Limb (tissue), 2 donors: ENCODE results near the gene NTN5.
"Not testable (repeated sequence)": the region's sequence is repeated elsewhere in the genome, so short reads cannot be mapped to it uniquely, and the experiment has no call there.

Source experiments
- DNase-seq, 2 donors: peaks; one replicate each; pipeline ENCODE4 v3.0.0-alpha.2; 2016; ENCODE audit errors: extremely low spot score in 2 of 2

NTN5 gene

GRCh38 chr19:48698046-48698445, 25.2 kb upstream of the NTN5 start:
- DNase-seq, result no peak

GRCh38 chr19:48696353-48697010, 23.7 kb upstream of the NTN5 start:
- no peak for DNase-seq

- DNase-seq, result no peak
Measured at GRCh38 chr19:48695743-48696352, 23.0 kb upstream of the NTN5 start, which contains the start of gene FUT2. Gene FUT2, plus strand, starts transcription at chr19:48695971. Its CDS starts 6,986 bp downstream, at chr19:48702957.

DNA sequence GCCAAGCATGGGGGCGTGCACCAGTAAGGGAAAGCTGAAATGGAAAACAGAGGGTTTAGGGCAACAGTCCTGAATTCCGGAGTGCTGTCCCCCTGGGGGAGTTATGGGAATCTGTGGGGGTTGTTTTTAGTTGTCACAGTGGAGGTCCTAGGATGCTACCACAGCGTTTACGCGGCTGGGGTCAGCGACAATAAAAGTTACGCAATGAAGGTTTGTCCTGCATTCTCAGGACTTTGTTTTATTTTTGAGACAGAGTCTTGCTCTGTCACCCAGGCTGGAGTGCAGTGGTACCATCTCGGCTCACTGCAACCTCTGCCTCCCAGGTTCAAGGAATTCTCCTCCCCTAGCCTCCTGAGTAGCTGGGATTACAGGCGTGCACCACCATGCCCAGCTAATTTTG, 20.8 kb upstream of the NTN5 start:
- DNase-seq, result not testable (repeated sequence)

DNA sequence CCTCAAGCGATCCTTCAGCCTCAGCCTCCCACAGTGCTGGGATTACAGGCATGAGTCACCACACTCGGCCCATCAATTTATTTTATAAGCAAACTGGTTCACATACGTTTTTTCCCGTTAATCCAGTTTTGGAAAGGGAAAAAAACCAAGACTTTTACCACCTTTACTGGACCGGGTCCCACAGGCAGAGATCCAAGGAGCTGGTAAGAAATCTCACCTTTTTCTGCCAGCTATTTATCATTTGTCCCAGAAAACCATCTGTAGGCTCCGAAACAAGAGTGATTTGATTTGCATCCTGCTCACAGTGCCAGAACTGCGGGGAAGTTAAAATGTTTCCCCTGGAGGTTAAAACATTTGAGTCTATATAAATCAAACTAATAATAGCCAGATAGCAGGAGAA, 16.6 kb upstream of the NTN5 start:
- no peak for DNase-seq

- DNase-seq, result no peak
Measured at GRCh38 chr19:48687776-48688175, 15.0 kb upstream of the NTN5 start.

DNA sequence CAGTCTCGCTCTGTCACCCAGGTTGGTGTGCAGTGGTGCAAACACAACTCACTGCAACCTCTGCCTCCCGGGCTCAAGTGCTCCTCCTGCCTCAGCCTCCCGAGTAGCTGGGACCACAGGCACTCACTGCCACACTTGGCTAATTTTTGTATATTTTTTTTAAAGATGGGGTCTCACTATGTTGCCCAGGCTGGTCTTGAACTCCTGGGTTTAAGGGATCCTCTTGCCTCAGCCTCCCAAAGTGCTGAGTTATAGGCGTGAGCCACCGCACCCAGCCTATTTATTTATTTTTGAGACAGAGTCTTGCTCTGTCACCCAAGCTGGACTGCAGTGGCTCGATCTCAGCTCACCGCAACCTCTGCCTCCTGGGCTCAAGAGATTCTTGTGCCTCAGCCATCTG, 13.8 kb upstream of the NTN5 start:
- DNase-seq, result not testable (repeated sequence)

DNA sequence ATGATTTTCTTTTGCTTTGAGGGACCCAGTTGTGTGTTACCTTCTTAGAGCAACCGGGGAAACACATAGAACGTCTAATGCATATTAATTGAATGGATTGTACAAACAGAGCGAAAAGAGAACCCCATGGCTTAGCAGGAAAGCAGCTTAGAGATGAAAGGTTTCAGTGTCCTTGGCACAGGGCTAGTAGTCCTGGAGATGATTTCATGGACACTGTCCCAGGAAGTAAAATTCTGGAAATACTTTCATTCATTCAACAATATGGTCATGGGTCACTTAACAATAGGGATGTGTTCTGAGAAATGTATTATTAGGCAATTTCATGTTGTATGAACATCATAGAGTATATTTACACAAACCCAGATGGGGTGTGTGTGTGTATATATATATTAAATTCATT, 13.3 kb upstream of the NTN5 start:
- no peak for DNase-seq

- no peak for DNase-seq
Measured at GRCh38 chr19:48685583-48685982, 12.8 kb upstream of the NTN5 start.

DNA sequence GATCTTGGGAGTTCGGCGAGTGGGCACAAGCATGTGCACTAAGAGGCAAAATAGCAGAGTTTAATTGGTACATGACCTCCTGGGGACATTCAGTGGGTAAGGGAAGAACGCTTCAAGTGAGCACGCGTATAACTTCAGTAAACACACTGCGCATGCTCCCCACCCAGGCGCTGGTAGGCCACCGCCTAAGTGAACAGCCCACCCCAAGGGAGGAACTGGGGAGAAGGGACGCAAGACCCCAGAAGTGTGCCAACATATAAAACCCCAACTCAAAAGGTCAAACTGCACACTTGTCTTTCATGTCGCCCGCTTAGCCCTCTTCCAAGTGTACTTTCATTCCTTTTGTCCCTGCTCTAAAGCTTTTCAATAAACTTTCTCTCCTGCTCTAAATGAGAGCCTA, 10.5 kb upstream of the NTN5 start:
- peak; percentile 61 to 73 for DNase-seq

- DNase-seq, result no peak
Measured at GRCh38 chr19:48681127-48681470, 8.3 kb upstream of the NTN5 start.

DNA sequence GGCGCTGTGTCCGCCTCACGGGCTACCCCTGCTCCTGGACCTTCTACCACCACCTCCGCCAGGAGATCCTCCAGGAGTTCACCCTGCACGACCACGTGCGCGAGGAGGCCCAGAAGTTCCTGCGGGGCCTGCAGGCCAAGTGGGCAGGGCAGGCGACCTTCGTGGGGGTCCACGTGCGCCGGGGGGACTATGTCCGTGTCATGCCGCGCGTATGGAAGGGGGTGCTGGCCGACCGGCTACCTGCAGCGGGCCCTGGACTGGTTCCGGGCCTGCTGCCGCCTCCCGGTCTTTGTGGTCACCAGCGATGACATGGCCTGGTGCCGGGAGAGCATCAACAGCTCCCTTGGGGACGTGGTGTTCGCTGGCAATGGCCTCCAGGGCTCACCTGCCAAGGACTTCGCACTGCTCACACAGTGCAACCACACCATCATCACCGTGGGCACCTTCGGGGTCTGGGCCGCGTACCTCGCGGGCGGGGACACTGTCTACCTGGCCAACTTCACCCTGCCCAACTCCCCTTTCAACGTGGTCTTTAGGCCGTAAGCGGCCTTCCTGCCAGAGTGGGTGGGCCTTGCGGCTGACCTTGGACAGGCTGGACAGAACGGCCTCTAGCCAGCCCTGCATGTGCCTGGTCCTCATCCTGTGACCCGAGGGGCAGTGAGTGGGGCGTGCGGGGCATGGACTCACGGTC, 7.8 kb upstream of the NTN5 start:
- DNase-seq, result no peak

DNA sequence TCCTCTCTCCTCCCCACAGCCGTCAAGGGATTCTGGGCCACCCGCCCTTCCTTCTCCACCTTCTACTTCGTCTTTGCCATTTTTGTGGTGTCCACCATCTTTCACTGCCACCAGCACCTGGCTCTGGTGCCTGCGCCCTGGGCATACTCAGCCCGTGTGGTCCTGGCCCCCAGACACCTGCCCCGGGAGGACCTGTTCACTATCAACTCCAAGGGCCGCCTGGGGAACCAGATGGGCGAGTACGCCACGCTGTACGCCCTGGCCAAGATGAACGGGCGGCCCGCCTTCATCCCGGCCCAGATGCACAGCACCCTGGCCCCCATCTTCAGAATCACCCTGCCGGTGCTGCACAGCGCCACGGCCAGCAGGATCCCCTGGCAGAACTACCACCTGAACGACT, 7.2 kb upstream of the NTN5 start:
- not testable (repeated sequence) for DNase-seq

DNA sequence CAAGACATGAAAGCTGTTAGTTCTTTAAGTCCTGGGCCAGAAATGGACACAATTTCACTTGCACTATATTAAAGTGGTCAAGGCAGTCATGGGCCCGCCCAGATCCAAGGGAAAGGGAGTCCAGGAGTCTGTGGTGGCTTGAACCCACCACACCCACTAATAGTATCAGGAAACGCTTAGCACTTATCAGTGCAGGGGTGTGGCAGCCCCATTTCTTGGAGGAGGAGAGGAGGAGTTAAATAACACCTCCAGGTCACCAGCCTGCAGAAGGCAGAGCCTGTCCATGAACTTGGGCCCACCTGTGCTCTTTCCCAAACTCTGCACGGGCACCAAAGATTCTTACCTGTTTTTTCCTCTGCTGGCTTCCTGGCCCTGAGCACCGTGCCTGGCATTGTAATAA, 5.4 kb upstream of the NTN5 start:
- DNase-seq, result no peak

- no peak for DNase-seq
Measured at GRCh38 chr19:48676887-48677286, 4.1 kb upstream of the NTN5 start.

DNA sequence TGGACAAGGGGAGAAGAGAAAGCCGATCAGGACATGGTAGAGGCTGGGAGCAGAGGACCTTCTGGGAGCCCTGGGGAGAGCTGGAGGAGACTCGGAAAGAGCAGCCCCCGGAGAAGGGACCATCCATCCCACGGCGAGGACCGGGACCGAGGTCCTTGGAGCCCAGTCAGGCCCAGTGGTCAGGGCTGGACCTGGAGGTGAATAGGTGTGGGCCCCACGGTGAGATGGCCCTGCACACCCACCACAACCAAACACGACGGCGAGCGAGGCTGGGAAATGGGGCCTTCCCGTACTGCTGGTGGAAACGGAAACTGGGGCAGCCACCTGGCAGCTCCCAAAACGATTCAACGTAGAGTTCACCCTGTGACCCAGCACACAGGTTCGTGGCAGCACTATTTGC, 3.7 kb upstream of the NTN5 start:
- no peak for DNase-seq

GRCh38 chr19:48674921-48675824, 2.4 kb upstream of the NTN5 start:
- DNase-seq, result peak; percentile 84 to 87

- DNase-seq, result no peak
Measured at GRCh38 chr19:48674216-48674809, 1.5 kb upstream of the NTN5 start.

- no peak for DNase-seq
Measured at GRCh38 chr19:48673436-48674100, 751 bp upstream of the NTN5 start.

DNA sequence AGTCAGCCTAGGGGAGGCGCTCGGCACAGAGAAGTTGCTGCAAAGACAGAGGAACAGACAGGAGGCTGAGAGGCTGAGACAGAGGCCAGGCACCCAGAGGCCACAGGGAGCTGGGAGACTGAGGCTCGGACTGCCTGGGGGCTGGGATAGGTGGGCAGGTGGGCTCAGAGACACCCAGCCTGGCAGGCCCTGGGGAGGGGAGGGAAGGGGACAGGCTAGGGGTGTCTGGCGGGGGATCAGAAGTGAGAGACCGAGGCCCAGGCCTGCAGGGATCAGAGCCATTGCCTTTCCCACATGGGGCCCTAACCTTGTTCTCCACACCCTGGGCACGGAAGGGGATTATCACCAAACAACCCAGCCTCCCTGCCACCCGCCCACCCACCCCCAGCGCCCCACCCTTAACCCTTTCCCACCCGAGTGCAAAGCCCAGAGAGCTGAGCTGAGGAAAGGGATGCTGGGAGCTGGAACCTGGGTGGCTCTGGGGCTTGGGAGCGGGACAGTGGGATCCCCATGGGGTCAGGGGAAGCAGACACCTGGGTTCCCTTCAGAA, 1.3 kb downstream of the NTN5 start:
- no peak for DNase-seq
